Activated CD8-positive, alpha-beta memory T cell treated with anti-CD3 and anti-CD28 coated beads, Interleukin-2, amount 10 ng/mL, durations not matched to agents 7 days and 5 days (primary cell): Measurements from ENCODE around the gene VAV3. TPM values are rescaled to one million over a fixed set of nuclear protein-coding genes. Genes with fewer than 3 reads are reported as not detected.

ENCODE experiments used
- ATAC-seq: fragments of 150-1000 bp; cut with Tn5 transposase; one replicate; pipeline ENCODE4 v1.10.0; 2021; ENCODE audit warnings: moderate library complexity
- CTCF ChIA-PET: fragments of 350-600 bp; sonication (Branson Sonifier 250); formaldehyde crosslinking; loops from one replicate; lab custom pipeline; 2021; ENCODE audit warnings: antibody characterized with exemption; lab: Charles Lee
- DNase-seq: peaks from one replicate; pipeline ENCODE4 v3.0.0-alpha.2; 2020
- H3K27ac Mint-ChIP-seq: one replicate; pipeline ENCODE4 v1.8.0; 2021; ENCODE audit warnings: mild to moderate bottlenecking, mixed read lengths
- H3K27me3 Mint-ChIP-seq: one replicate; pipeline ENCODE4 v1.8.0; 2021; ENCODE audit warnings: mixed read lengths
- H3K36me3 Mint-ChIP-seq: one replicate; pipeline ENCODE4 v1.8.0; 2021; ENCODE audit warnings: mild to moderate bottlenecking, mixed read lengths
- H3K4me1 Mint-ChIP-seq: one replicate; pipeline ENCODE4 v1.8.0; 2021; ENCODE audit warnings: mixed read lengths
- H3K4me3 Mint-ChIP-seq: one replicate; pipeline ENCODE4 v1.8.0; 2021; ENCODE audit warnings: mild to moderate bottlenecking, moderate library complexity, mixed read lengths
- H3K9me3 Mint-ChIP-seq: one replicate; pipeline ENCODE4 v1.8.0; 2022; ENCODE audit warnings: low read depth, mixed read lengths
- total RNA-seq, 2 experiments: library from RNA; stranded (reverse); gene quantifications; one replicate each; pipeline ENCODE4 v1.2.3, GENCODE V29; 2021

VAV3 gene
- total RNA-seq, 2 experiments from 2014 or later, result 3.1 to 4.5 TPM

- H3K36me3 Mint-ChIP-seq, result no peaks in the 10 kb centered on the region
- CTCF ChIA-PET, result no interaction called here
- no peak overlapping the region for H3K27ac Mint-ChIP-seq
- no peaks in the 10 kb centered on the region for H3K9me3 Mint-ChIP-seq
- H3K27me3 Mint-ChIP-seq, result no peaks in the 10 kb centered on the region
- no peak for ATAC-seq
- DNase-seq, result no peak
- no peak overlapping the region for H3K4me3 Mint-ChIP-seq
- no peaks in the 10 kb centered on the region for H3K4me1 Mint-ChIP-seq
Measured at GRCh38 chr1:107677697-107678096, 287.3 kb downstream of the VAV3 start.

GRCh38 chr1:107674486-107674885, 290.5 kb downstream of the VAV3 start:
- no peaks in the 10 kb centered on the region for H3K27me3 Mint-ChIP-seq
- no peak overlapping the region for H3K27ac Mint-ChIP-seq
- CTCF ChIA-PET, result no interaction called here
- no peaks in the 10 kb centered on the region for H3K36me3 Mint-ChIP-seq
- no peak overlapping the region for H3K4me3 Mint-ChIP-seq
- H3K4me1 Mint-ChIP-seq, result no peaks in the 10 kb centered on the region
- H3K9me3 Mint-ChIP-seq, result no peaks in the 10 kb centered on the region
- no peak for ATAC-seq
- no peak for DNase-seq

GRCh38 chr1:107673006-107673405, 292.0 kb downstream of the VAV3 start:
- Mint-ChIP-seq H3K4me3 (no peak overlapping the region), H3K36me3 (no peaks in the 10 kb centered on the region), H3K27me3 (no peaks in the 10 kb centered on the region), H3K27ac (no peak overlapping the region), H3K4me1 (no peaks in the 10 kb centered on the region), H3K9me3 (no peaks in the 10 kb centered on the region)
- no peak for DNase-seq
- ATAC-seq, result no peak
- CTCF ChIA-PET, result no interaction called here

GRCh38 chr1:107670397-107671040, 294.5 kb downstream of the VAV3 start:
- Mint-ChIP-seq H3K4me3 (no peak overlapping the region), H3K4me1 (no peaks in the 10 kb centered on the region), H3K27me3 (no peaks in the 10 kb centered on the region), H3K9me3 (no peaks in the 10 kb centered on the region), H3K36me3 (no peaks in the 10 kb centered on the region), H3K27ac (no peak overlapping the region)
- CTCF ChIA-PET, result no interaction called here
- DNase-seq, result no peak
- no peak for ATAC-seq

- DNase-seq (no peak), ATAC-seq (no peak)
- Mint-ChIP-seq H3K9me3 (no peaks in the 10 kb centered on the region), H3K27ac (no peak overlapping the region), H3K4me3 (no peak overlapping the region), H3K4me1 (no peaks in the 10 kb centered on the region), H3K27me3 (no peaks in the 10 kb centered on the region), H3K36me3 (no peaks in the 10 kb centered on the region)
- CTCF ChIA-PET, result no interaction called here
Measured at GRCh38 chr1:107669996-107670395, 295.0 kb downstream of the VAV3 start.

GRCh38 chr1:107668762-107669161, 296.2 kb downstream of the VAV3 start:
- no peak for DNase-seq
- Mint-ChIP-seq H3K36me3 (no peaks in the 10 kb centered on the region), H3K9me3 (no peaks in the 10 kb centered on the region), H3K27me3 (no peaks in the 10 kb centered on the region), H3K4me1 (no peaks in the 10 kb centered on the region), H3K27ac (no peak overlapping the region), H3K4me3 (no peak overlapping the region)
- CTCF ChIA-PET, result interaction anchor here (1.5 kb wide), 1 partner anchor 14 kb away, joined by 3 read pairs; no protein-coding TSS in a partner anchor
- ATAC-seq, result no peak

- Mint-ChIP-seq H3K4me3 (no peak overlapping the region), H3K9me3 (no peaks in the 10 kb centered on the region), H3K27me3 (no peaks in the 10 kb centered on the region), H3K36me3 (no peaks in the 10 kb centered on the region), H3K4me1 (no peaks in the 10 kb centered on the region), H3K27ac (no peak overlapping the region)
- ATAC-seq, result no peak
- CTCF ChIA-PET, result no interaction called here
- no peak for DNase-seq
Measured at GRCh38 chr1:107666493-107666892, 298.5 kb downstream of the VAV3 start.

GRCh38 chr1:107664982-107665925, 299.7 kb downstream of the VAV3 start:
- CTCF ChIA-PET, result no interaction called here
- ATAC-seq, result no peak
- Mint-ChIP-seq H3K27ac (no peak overlapping the region), H3K9me3 (no peaks in the 10 kb centered on the region), H3K36me3 (no peaks in the 10 kb centered on the region), H3K27me3 (no peaks in the 10 kb centered on the region), H3K4me3 (no peak overlapping the region), H3K4me1 (no peaks in the 10 kb centered on the region)
- DNase-seq, result no peak

GRCh38 chr1:107662971-107663370, 302.0 kb downstream of the VAV3 start:
- H3K27me3 Mint-ChIP-seq, result no peaks in the 10 kb centered on the region
- H3K9me3 Mint-ChIP-seq, result no peaks in the 10 kb centered on the region
- CTCF ChIA-PET, result no interaction called here
- no peaks in the 10 kb centered on the region for H3K4me1 Mint-ChIP-seq
- no peak overlapping the region for H3K27ac Mint-ChIP-seq
- H3K36me3 Mint-ChIP-seq, result no peaks in the 10 kb centered on the region
- DNase-seq (no peak), ATAC-seq (no peak)
- H3K4me3 Mint-ChIP-seq, result no peak overlapping the region

GRCh38 chr1:107661158-107661557, 303.8 kb downstream of the VAV3 start:
- H3K4me1 Mint-ChIP-seq, result no peaks in the 10 kb centered on the region
- ATAC-seq (no peak), DNase-seq (no peak)
- H3K9me3 Mint-ChIP-seq, result no peaks in the 10 kb centered on the region
- no peak overlapping the region for H3K4me3 Mint-ChIP-seq
- no peak overlapping the region for H3K27ac Mint-ChIP-seq
- CTCF ChIA-PET, result no interaction called here
- H3K36me3 Mint-ChIP-seq, result no peaks in the 10 kb centered on the region
- no peaks in the 10 kb centered on the region for H3K27me3 Mint-ChIP-seq

- Mint-ChIP-seq H3K4me3 (no peak overlapping the region), H3K27ac (no peak overlapping the region), H3K27me3 (no peaks in the 10 kb centered on the region), H3K36me3 (no peaks in the 10 kb centered on the region), H3K4me1 (no peaks in the 10 kb centered on the region), H3K9me3 (no peaks in the 10 kb centered on the region)
- DNase-seq, result no peak
- CTCF ChIA-PET, result no interaction called here
- no peak for ATAC-seq
Measured at GRCh38 chr1:107659961-107660360, 305.0 kb downstream of the VAV3 start.

- H3K4me1 Mint-ChIP-seq, result no peaks in the 10 kb centered on the region
- no peaks in the 10 kb centered on the region for H3K27me3 Mint-ChIP-seq
- H3K9me3 Mint-ChIP-seq, result no peaks in the 10 kb centered on the region
- CTCF ChIA-PET, result no interaction called here
- ATAC-seq (no peak), DNase-seq (no peak)
- H3K4me3 Mint-ChIP-seq, result no peak overlapping the region
- H3K27ac Mint-ChIP-seq, result no peak overlapping the region
- no peaks in the 10 kb centered on the region for H3K36me3 Mint-ChIP-seq
Measured at GRCh38 chr1:107657356-107657755, 307.6 kb downstream of the VAV3 start.

GRCh38 chr1:107653765-107654164, 311.2 kb downstream of the VAV3 start:
- Mint-ChIP-seq H3K36me3 (no peaks in the 10 kb centered on the region), H3K4me1 (no peaks in the 10 kb centered on the region), H3K9me3 (no peaks in the 10 kb centered on the region), H3K27ac (no peak overlapping the region), H3K4me3 (no peak overlapping the region), H3K27me3 (no peaks in the 10 kb centered on the region)
- CTCF ChIA-PET, result no interaction called here
- DNase-seq (no peak), ATAC-seq (no peak)

- no peaks in the 10 kb centered on the region for H3K4me1 Mint-ChIP-seq
- no peaks in the 10 kb centered on the region for H3K27me3 Mint-ChIP-seq
Measured at GRCh38 chr1:107653005-107653404, 312.0 kb downstream of the VAV3 start.

More at GRCh38 chr1:107653005-107653404, 312.0 kb downstream of the VAV3 start:
- H3K36me3 Mint-ChIP-seq, result no peaks in the 10 kb centered on the region
- no peaks in the 10 kb centered on the region for H3K9me3 Mint-ChIP-seq
- no peak overlapping the region for H3K27ac Mint-ChIP-seq
- CTCF ChIA-PET, result no interaction called here
- no peak for DNase-seq
- H3K4me3 Mint-ChIP-seq, result no peak overlapping the region
- ATAC-seq, result no peak
